DMS 273 (cell line): ENCODE measurements around the gene VSIG10L.

ENCODE experiments used
- DNase-seq: peaks from one replicate; lab custom pipeline; 2025; ENCODE audit not compliant: unreplicated experiment; lab: John Stamatoyannopoulos, UW

The VSIG10L gene

DNA sequence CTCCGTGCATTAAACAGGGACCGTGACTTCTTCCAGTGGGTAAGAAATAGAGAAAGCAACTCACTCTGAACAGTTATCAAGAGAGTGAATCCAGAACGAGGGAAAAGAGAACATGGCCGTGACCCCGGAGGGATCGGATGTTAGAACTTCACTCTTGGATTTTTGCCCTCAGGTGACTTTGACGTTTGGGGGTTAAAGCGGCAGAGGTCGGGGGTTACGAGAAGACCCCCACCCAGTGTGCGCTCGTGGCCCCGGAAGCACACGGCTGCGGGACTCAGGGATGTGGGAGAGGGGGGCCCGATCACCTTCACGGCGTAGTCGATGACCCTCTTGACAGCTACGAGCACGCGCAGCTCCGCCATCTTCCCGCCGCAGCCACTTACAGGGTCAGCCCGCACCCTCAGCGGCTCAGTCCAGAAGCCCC lies 24.0 kb upstream of the VSIG10L start, which contains the start of gene ETFB:
Gene ETFB (minus strand): TSS at position 424 of the 424 bp plus-strand sequence. CDS start 62 bp downstream, at position 362.
- DNase-seq = no peak

DNA sequence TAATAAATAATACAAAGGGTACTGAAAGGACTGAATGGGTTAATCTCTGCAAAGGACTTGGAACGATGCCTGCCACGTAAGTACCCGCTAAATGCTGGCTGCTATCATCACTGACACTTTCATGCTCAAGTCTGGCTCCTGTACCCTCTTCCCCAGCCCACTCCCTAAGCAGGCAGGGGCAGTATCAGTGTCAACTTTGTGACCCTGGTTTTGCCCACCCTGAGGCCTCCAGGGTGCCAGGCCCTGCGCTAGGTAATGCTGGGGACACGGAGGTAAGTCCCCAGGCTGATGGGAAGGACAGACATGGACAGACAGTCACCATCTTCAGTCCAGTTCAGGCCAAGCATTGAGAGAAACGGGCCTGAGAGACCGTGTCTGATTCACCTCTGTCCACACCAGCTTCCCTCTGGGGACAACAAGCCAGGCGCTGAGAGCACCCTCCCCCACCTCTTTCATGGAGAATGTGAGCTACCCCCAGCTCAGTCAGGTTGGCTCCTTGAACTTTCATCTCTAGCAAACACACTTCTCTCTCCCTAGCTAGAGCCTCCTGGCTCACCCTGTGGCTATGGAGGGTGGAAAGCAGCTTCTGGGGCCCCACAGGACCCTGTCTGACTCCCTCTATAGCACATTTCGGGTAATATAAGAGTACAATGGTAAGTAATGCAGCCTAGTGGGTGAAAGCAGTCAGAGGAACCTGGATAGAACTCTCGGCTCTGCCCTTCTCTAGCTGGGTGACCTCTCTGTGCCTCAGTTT lies 23.4 kb upstream of the VSIG10L start:
- peak; percentile 54 for DNase-seq

DNA sequence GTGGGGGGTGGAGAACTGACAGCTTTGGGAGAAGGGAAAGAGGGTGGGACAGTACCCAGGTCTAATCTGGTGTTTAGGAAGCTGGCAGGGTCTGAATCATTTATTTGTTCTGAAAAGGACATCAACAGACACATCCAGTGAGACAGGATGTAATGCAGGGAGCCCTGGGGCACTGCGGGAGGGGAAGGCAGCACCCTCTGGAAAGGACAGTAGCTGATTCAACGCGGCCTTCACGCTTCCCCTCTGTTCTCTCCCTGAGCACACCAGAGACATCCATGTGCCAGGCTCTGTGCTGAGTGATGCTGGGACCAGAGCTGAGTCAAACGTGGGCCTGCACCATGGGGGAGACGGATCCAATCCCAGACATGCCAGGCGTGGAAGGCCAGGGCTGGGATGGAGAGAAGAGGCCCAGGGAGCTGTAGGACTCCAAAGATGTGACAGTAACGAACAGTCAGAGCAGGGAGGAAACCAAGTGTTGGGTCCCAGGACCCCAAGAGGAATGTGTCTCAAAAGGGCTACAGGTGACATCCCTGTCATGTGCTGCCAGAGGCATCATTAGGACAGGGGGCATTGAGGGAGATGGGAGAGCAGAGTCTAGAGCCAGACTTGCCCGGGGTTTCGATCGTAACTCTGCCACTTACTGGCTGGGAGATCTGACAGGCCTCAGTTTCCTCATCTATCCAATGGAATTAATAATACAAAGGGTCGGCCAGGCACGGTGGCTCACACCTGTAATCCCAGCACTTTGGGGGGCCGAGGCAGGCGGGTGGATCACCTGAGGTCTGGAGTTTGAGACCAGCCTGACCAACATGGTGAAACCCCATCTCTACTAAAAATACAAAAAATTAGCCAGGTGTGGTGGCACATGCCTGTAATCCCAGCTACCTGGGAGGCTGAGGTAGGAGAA lies 22.5 kb upstream of the VSIG10L start:
- DNase-seq = no peak

DNA sequence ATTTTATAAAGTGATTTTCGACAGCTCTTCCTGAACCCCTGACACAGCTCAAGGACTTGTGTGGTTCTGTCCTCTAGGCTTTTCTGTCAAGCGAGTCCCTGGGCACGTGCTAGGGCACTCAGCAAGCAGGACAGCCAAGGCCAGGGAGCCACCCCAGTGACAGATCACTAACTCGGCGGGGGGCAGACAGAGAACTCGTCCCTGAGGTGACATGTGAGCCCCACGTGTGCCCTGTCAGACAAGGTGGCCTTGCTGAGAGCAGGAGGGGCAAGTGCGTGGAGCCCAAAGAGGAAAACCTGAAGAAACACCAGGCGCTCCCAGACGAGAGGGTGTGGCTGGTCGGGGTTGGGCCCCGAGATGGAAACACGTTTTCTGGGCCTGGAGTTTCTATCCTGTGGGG lies 19.3 kb upstream of the VSIG10L start:
- DNase-seq = no peak

DNA sequence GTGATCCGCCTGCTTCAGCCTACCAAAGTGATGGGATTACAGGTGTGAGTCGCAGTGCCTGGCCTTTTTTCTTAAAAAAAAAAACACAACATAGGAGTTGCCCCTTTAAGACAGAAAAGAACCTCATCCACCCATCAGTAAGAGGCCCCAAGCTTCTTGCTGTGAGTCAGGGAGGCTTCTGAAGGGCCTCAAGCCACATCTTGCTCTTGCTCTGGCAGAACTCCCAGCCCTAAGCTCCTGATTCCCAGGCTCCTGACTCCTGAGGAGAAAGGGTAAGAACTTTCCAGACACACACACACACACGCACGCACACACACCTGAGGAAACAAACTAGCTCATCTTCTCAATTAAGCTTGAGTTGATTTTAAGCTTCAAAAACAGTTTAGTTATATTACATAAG lies 17.4 kb upstream of the VSIG10L start:
- DNase-seq = no peak

DNA sequence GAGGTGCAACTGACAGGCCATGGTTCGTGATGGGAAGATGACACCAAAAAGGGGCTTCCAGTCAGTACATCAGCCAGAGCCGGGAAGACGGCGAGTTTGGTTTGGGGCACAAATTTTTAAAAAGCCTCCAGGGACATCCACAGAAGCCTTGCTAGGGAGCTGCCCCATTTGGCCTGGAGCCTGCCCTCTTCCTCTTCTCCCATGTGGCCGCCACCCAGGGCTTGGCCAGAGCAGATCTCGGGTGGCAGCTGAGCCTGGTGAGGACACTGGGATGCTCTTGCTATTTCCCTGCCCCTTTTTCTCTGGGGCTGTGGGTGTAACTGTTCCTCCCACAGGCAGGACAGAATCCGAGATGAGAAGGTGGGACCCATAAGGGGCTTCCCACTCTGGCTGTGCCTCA lies 16.0 kb upstream of the VSIG10L start:
- DNase-seq = no peak

DNA sequence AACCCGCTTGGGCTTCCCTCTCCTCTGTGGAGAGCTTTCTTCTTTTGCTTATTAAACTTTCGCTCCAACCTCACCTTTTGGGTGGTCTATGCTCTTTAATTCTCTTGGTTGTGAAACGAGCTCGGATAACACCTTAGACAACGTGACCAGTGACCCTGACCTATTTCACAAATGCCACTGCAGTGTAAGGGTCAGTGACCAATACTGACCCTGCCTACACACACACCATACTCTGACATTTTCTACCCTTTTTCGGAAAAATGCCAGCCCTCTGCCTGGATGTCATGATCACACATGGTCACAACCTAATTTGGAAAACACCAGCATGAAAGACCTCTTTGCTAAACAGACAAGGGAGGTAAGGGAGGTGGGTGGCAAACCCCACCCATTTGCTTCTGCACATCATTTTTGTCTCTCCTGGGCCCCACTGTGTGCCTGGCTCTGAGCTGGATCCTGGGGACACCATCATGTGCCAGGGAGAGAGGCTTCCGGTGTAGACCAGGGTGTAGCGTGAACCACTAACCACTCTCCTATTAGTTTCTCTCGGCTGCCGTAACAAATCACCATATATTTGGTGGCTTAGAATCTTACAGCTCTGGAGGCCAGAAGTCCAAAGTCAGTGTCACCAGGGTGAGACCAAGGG lies 14.3 kb upstream of the VSIG10L start:
- no peak for DNase-seq

DNA sequence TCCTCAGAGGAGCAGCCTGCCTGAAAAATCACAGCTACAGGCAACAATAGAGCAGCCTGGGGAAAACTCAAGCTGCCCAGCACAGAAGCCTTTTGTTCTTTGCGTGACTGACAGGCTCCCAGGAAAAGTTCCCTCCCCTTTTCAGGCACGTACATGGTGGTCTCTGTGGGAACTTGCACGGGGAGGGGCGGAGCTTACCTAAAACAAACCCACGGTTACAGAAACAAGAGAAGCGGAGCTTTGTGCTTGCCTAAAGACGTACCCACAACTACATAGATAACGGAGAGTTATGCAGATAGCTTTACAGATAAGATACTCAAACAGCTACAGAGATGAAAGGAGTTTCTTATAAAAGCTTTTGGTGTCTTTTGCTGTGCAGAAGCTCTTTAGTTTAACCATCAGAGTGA lies 12.8 kb upstream of the VSIG10L start:
- no peak for DNase-seq

DNA sequence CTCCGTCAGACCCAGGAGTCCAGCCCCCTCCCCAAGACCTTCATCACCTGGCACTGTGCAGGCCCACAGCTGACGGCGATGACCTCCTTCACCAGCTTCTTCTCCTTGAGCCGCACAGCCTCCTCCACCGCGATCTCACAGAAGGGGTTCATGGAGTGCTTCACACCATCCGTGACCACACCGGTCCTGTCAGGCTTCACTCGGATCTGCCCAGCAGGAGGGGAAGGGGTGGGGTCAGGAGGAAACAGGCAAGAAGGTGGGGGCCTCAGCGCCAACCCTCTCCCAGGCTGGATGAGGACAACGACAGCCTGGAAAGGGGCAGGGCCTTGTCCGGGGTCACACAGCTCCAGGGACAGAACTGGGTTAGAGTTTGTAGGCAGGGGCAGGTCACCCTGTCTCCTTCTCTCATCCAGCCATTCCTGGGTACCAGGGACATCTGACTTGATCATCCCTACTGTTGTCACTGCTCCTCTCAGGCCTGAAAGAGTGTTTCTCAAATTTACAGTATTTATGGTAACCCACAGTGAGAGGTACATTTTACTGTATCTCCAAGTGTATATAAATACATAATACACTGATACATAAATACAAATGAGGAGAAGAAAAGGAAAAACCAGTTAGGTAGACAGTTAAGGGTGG lies 12.3 kb upstream of the VSIG10L start:
- no peak for DNase-seq

DNA sequence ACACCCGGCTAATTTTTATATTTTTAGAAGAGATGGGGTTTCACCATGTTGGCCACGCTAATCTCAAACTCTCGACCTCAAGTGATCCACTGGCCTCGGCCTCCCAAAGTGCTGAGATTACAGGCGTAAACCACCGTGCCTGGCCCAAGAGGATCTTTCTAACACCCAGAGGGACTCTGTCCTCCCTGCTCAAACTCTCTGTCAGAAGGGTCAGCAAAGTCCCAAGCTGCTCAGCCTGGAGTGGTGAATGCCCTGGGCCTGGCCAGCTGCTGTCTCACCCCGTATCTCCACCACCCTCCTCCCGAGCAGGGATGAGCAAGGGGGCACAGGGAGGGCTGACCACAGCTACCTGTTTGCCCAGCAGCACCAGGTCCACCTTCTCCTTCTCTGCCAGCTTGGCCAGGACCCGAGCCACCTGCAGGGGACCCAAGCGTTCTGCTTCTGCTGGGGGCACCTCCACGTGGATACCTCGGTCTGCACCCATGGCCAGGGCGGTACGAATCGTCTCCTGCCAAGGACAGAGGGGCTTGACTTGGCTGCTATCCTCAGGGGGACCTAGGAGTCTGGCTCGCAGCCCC lies 10.9 kb upstream of the VSIG10L start:
- DNase-seq = no peak

DNA sequence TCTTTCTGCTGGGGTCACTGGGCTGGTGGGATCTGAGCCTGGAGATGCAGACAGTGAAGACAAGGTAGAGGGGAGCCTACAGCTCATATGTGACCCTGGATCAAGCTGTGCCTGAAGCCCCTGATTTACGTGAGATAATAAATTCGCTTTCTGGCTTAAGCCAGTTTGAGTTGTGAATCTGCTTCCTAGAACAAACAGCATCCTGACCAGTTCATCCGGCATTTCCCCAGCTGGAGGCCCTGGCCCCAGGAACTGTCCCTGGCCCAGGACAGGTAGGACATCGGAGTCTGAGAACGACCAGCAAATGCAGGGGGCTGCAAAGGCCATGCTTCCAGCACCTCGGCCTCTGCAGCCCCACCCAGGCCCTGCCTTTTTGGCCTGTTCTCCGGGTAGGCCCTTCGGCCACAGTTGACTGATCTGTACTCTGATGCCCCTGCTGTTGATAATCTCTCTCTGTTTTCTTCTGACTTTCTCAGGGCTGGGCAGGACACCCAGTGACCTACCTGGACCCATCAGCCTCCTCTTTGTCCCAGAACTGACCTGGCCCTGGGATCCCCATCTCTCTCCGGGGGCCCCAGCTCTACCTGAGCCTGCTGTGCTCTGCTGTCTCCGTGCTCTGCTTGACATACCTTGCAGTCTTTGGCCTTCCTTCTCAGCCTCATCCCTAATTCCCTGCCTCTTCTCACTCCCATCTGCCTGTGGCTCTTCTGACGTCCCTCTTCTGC lies 9.5 kb upstream of the VSIG10L start:
- DNase-seq = no peak

DNA sequence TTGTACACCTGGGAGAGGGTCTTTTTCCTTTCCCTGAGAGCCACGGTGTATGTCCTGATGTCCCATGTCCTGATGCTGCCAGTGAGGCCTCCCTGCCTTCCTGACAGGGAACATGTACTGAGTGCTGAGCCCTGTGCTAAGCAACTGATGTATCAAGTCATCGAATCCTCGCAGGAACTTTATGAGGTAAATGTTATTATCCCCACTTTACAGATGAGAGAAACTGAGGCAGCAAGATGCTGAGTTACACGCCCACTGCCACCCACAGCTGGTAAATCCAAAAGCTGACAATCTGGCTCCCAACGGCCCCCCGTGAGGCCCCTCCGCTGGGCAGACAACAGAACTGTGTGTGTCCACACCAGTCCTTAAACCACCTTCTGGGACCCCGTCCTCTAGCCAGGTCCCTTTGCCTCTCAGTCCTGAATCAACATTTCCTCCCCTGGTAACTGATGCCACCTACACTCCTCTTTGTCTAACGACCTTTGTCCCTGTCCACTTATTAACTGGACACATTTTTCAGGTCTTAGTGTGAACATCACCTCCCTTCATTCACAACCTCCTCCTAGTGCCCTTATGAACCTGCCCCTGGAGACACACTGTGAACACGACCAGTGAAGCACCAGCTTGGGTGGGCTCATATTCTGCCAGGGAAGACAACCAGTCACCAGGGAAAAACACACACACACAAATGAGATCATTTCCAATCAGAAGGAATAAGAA lies 5.4 kb upstream of the VSIG10L start:
- DNase-seq = no peak

DNA sequence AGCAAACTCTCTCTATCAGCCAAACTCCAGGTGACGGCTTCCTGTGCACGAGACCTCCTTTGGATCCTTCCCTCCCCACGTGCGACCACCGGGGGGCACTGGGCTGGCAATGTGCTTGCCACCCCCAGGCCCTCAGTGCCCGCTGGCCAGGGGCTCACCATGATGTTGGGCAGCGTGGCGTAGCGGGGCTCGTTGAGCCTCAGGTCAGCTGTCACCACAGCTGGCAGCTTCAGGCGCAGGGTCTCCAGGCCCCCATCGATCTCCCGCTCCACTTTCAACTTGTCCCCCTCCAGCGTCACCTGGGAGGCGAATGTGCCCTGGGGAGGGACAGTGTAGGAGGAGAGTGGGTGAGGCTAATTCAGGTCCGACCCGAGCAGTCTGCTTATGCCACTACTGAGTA lies 4.8 kb upstream of the VSIG10L start:
- DNase-seq = no peak

DNA sequence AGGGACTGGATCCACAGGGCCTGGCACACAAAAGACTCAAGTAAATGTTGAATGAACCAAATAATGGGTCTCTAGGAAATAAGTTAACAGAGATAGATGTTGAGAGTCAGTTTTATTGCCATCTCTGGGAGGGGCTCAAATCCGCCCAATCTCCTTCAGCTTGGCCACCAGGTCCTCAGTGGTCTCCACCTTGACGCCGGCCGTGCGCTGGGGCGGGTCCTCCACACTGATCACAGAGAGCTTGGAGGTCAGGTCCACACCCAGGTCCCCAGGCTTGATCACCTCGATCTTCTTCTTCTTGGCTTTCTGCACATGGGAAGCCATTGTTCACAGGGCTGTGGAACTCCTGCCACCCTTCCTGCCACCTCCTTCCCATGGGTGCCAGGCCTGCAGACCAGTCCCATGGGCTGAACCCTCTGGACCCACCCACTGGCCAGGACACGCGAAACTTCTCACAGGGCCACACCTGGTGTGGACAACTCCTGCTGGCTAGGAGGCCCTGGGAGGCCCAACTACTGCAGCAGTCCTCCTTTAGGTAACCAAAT lies 3.2 kb upstream of the VSIG10L start:
- DNase-seq = no peak

DNA sequence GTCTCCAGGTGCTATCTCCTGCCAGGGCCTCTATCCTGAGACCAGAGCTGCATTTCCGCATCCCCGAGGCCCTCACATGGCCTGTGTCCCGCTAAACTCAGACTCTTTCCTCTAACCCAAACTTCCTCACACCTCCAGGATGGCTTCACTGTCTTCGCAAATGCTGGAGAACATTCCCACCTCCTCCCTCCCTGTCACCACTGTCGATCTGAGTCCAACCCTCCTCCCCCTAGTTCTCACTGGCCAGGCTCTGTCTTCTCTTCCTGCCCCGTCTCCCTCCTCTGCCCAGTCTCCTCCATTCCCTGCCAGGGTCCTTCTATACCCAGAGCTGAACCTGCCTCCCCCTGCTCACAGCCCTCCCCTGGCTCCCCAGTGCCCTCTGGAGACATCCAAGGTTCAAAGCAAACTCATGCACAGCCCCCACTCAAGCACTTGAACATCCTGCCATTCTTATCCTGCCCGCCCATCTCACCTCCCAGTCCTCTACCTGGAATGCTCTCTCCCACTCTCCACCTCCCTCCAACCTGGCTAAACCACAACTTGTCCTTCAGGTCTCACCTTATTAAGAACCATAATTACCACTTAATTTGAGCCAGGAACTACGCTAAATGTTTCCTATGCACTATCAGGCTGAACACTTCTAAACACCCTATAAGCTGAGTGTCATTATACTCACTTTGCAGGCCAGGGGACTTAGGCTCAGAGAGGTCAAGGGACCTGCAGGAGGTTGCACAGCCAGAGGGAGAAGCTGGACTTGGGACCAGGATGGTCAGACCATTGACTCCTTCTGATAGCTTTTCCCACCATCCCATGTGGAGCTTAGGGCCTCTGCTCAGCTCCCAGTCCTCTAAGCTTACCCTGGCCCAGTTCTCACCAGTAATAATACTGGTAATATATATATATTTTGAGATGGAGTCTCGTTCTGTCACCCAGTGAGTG lies 961 bp upstream of the VSIG10L start:
- no peak for DNase-seq

DNA sequence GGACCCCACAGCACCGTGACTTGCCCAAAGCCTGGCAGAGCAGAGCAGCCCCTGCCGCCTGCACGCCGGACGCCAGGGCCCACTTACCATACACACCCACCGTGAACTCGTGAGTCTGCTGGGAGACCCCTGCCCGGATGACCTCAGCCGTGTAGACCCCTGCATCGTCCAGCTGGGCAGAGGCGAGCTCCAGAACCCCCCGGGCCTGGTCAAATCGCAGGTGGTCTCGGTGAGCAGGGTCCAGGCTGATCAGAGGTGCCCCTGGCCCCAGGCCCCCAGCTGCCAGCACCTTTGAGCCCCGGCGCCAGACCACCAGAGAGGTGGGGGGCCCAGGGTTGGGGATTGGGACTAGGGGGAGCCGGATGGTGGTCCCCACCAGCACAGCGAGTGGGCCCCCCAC lies 873 bp downstream of the VSIG10L start:
- no peak for DNase-seq

DNA sequence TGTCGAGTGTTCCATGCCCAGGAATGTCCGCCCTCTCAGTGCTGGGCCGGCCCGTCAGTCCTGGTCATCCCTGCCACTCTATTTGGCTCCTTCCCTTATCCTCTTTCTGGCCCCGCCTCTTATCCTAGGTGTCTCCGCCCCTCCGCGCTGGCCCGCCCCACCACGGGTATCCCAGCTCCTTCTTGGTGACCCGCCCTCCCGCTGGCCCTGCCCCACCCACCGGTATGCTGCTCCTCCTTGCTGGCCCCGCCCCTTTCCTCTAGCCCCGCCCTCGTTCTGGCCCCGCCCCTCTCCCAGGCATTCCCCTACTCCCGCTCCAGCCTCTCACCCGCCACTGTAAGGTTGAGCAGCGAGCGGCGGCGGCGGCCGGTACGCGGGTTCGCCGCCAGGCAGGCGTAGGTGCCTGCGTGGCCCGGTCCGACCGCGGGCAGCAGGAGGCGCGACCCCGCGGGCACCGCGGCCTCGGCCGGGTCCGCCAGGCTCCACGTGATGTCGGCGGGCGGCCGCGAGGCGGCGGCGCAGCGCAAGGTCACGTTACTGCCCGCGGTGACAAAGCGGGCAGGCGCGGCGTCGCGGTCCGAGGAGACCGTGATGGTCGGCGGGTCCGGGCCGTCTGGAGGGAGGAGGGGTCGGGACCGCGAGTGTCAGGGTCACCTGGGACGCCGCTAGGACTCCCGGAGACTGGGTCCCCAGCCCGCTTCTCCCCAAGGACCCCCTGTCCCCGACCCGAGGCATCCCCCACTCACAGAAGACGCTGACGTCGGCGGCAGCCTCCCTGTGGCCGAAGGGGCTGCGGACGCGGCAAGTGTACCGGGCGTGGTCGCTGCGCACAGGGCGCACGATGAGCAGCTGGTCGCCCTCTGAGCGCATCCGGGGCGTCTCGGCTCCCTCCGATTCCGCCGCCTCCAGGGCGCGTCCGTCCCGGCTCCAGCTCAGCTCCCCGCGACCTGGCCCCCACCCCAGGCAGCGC lies 2.0 kb downstream of the VSIG10L start:
- DNase-seq = peak; percentile 94
